GM19328 (cell line): ENCODE measurements around the gene FRRS1.

ENCODE experiments used
- ATAC-seq: cut with Tn5 transposase; IDR thresholded peaks from one replicate; pipeline ENCODE4 v1.9.1; 2021; ENCODE audit warnings: mild to moderate bottlenecking, moderate library complexity; ENCODE audit not compliant: unreplicated experiment

Gene FRRS1

DNA sequence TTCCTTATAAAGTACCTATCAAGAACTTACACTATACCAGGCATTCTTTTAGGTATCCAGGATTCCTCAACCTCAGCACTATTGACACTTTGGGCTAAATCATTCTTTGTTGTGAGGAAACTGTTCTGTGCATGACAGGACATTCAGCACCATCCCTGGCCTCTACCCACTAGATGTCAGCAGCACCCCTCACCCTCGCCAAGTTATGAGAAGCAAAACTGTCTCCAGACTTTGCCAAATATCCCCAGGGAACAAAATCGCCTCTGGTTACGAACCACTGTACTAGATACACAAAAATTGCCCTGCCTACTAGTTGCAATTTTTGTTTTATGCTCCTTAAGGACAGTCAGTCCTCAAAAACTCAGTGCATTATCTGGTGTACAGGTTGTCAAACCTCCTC lies 84.9 kb downstream of the FRRS1 start:
- ATAC-seq = no peak

- no peak for ATAC-seq
Observed at GRCh38 chr1:99680270-99680669, 86.2 kb downstream of the FRRS1 start.

DNA sequence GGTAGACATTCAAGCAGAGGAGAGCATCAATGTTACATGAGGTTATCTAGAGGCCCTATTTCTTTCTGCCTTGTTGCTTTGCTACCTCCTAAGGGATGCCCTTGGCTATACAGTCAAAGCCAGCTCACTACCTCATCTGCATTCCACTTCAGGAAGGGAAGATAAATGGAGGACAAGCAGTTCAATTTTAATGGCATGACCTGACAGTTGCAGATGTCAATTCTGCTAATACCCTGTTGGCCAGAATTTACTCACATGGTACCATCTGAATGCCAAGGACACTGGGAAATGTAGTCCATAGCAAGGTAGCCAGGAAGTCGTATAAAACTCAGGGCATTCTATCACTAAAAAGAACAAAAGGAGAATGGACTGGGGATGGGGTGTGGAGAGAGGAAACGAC lies 89.0 kb downstream of the FRRS1 start:
- no peak for ATAC-seq

- no peak for ATAC-seq
Observed at GRCh38 chr1:99676876-99677275, 89.6 kb downstream of the FRRS1 start.

DNA sequence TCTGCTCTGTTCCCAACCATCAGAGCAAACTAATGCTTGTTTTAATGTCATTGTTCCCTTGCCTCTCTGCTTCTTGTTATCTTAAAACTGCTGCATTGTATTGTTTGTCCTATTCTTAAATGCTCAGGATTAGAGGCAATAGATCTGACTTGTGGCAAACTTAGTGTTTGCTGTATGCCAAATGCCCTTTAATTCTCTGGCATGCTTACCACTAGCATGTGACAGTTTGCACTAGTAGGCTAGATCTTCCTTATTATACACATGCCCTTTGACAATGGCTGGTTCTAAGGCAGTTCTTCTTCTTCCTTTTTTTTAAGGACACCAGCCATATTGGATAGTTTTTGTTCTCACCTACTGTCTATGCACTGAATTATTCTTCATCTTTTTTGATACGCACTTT lies 90.4 kb downstream of the FRRS1 start:
- no peak for ATAC-seq

- ATAC-seq = no peak
Observed at GRCh38 chr1:99675292-99675691, 91.1 kb downstream of the FRRS1 start.

- ATAC-seq = no peak
Observed at GRCh38 chr1:99674115-99675064, 92.0 kb downstream of the FRRS1 start.

- ATAC-seq = no peak
Observed at GRCh38 chr1:99673315-99673714, 93.1 kb downstream of the FRRS1 start.

- no peak for ATAC-seq
Observed at GRCh38 chr1:99672530-99673213, 93.8 kb downstream of the FRRS1 start.

GRCh38 chr1:99672038-99672437 lies 94.4 kb downstream of the FRRS1 start:
- no peak for ATAC-seq

DNA sequence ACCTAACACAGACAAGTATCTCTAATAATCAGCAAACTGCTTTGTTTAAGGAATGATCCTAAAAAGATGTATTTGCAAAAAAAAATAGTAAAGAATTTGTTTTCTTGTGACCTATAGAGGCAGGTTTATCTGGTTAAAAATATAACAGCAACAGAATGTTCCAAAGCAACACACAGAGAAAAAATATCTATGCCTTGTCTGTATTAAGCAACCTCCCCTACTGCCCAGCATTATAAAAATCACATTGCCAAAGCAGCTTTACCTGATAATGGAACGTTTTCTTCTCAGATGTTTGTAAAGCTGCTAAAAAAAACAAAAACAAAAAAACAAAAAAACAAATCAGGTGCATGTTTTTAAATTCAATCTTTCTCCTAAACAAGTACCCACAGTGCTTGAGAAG lies 95.9 kb downstream of the FRRS1 start:
- no peak for ATAC-seq

DNA sequence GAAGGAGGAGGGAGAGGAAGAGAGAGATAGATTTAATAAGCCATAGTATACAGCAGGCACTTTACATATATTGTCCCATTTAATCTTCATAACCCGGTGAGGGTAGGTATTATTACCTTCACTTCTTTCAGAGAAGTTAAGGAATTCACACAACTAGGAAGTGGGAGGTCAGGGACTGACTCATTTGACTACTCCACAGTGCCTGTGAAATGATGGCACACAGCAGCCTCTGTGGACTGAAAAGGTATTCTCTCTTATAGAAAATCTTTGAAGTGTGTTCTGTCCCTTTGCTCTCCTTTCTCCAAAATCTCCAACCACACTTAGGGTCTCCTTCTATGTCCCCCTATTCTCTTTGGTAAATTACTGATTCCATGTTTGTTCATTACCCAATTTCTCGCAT lies 96.6 kb downstream of the FRRS1 start:
- no peak for ATAC-seq

- no peak for ATAC-seq
Observed at GRCh38 chr1:99669376-99669775, 97.1 kb downstream of the FRRS1 start.

- no peak for ATAC-seq
Observed at GRCh38 chr1:99665212-99665611, 101.2 kb downstream of the FRRS1 start.

DNA sequence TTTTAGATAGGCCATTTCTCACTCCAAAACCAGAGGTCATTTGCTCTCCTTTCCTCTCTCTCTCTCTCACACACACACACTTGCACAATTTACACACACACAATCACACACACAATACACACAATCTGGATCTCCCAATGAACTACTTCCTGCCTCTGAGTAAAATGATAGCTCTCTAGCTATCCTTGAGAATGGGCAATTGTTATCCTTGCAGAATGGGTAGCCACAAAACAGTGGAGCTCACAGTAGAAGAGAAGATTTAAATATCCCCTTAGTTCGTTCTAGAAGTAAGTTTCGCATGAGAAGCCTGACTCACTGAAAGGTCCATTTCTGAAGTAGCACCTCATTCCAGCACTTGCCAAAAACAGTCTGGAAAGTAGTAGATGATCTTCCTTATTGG lies 102.9 kb downstream of the FRRS1 start:
- ATAC-seq = no peak

DNA sequence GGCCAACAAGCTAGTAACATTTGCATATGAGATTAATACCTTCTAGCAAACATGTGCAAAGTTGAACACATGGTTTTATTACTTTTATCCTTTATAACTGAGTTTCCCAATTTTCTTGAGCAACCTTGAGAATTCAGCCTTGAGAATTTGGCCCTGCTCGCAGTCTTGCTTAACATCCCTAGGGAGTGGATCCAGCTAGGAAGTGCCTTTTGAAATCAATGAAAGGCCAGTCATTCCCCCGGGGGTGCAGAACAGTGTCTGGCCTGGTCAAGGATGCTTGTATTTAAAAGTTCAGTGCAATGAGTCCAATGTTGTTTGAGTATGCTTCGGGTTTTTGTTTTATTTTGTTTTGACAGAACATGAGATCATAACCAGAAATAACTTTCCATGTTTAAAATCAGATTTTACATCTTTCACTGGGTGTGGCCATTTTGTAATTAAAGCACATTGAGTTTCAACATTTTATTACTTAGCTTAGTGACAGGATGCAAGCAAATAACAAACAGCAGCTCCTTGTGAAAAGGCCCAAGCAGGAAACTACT lies 103.8 kb downstream of the FRRS1 start:
- ATAC-seq = no peak

DNA sequence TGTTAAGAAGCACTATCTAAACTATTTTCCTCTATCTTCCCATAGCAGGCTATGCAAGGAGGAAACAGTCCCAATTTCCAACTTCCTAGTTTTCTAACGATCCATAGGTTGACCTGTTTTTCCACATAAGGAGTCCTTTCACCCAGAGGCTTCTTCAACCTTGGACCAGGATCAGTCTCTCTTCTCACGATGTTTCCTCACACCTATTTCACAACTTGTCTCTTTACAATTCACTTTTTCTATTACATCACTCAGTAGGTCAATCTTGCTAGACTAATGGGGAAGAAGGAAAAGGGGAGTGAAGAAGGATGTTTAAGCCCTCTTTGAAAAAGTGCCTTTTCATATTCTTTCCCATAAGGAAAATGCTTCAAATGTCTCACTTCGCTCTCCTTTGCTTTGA lies 104.7 kb downstream of the FRRS1 start:
- ATAC-seq = no peak

DNA sequence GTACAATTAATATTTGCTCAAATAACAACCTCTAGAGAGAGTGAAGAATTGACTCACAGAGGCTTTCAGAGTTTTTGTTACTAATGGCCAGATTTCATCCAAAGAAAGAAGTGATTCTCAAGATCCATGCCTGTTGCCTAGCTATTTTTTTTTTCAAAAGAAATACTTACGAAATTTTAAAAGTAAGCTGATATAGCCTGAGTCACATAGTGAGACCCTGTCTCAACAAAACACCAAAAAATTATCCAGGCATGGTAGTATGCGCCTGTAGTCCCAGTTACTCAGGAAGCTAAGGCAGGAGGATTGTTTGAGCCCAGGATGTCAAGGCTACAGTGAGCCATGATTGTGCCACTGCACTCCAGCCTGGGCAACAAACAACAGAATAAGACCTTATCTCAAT lies 105.9 kb downstream of the FRRS1 start:
- ATAC-seq = no peak

- no peak for ATAC-seq
Observed at GRCh38 chr1:99659755-99660210, 106.7 kb downstream of the FRRS1 start.
